ENCODE data around the gene C10orf53. TPM values are rescaled to one million over a fixed set of nuclear protein-coding genes. Genes with fewer than 3 reads are reported as not detected.

The C10orf53 gene
- total RNA-seq, 1 experiment from 2014 or later, result not detected

DNA sequence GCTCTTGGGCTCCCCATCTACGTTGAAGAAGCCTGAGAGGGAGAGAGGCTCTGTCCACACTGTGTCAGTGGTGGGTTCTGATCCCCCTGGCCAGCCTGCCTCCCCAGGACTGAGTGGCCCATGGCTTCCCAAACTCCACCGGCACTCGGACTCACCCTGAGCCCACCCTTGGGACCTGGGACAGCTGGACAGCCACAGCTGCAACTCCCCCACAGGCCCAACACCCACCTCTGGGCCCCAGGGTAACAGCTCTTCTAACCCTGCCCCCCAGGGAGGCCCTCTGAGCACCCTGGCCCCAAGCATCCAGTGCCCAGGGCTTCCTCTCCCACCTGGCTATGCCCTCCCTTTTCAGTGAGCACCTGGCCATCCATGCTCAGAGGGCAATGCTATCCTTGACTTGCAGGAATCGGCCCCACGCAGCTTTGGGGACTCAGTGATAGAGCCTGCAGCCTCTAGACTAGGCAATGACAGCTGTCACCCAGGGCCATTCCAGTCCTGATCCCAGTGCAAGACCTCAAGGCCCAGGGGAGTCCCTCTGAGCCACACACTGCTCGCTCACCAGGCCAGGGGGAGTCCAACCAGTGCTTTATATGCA, 64.7 kb downstream of the C10orf53 start:
- Histone ChIP-seq H3K14ac (ENCODE audit: insufficient read depth, low read length) (no peak overlapping the region), H2BK20ac (ENCODE audit: low read depth, low read length, poor library complexity, severe bottlenecking) (no peak overlapping the region), H2BK120ac (ENCODE audit: low read depth, low read length, poor library complexity, severe bottlenecking) (no peak overlapping the region), H2BK12ac (ENCODE audit: insufficient read length, low read depth, low read length) (no peak overlapping the region), H3K56ac (ENCODE audit: insufficient read length, low read depth, low read length) (no peak overlapping the region), H4K8ac (replicated peaks; ENCODE audit: insufficient read length, low read depth, low read length) (no peak overlapping the region), H3K4ac (ENCODE audit: low read depth, low read length) (no peak overlapping the region), H3K79me1 (ENCODE audit: insufficient read depth, low read depth, low read length, poor library complexity, severe bottlenecking) (no peaks in the 10 kb centered on the region), H3K27me3 (ENCODE audit: insufficient read depth, low read length) (no peaks in the 10 kb centered on the region), H3K9me3 (ENCODE audit: control insufficient read depth, low read depth, low read length) (no peaks in the 10 kb centered on the region), H4K91ac (ENCODE audit: insufficient read length, low read depth, low read length) (no peak overlapping the region), H3K9ac (ENCODE audit: extremely low read depth, insufficient read length, low read length) (no peak overlapping the region), H3K27ac (ENCODE audit: insufficient read length, low read depth, low read length) (no peak overlapping the region), H3T11ph (ENCODE audit: low read length) (no peak overlapping the region), H3K23ac (ENCODE audit: insufficient read length, low read depth, low read length) (no peak overlapping the region), H4K5ac (ENCODE audit: insufficient read length, low read depth, low read length) (no peak overlapping the region), H3K18ac (ENCODE audit: insufficient read length, low read depth, low read length) (no peak overlapping the region), H4K20me1 (ENCODE audit: control insufficient read depth, insufficient read depth, insufficient read length) (peaks cover 3% of the 10 kb centered on the region), H2AK5ac (ENCODE audit: insufficient read length, low read length) (no peak overlapping the region), H3K23me2 (ENCODE audit: insufficient read length, low read depth, low read length, poor library complexity, severe bottlenecking) (no peaks in the 10 kb centered on the region), H2AFZ (ENCODE audit: low read length) (no peak overlapping the region), H2BK5ac (ENCODE audit: insufficient read length, low read length) (no peak overlapping the region), H3K4me2 (ENCODE audit: insufficient read depth, insufficient read length, low read length) (no peak overlapping the region), H2BK15ac (ENCODE audit: low read depth, low read length) (no peak overlapping the region), H3K4me1 (ENCODE audit: insufficient read depth, low read length) (no peaks in the 10 kb centered on the region), H3K79me2 (ENCODE audit: insufficient read depth, low read length) (no peaks in the 10 kb centered on the region)
- no peaks in the 10 kb centered on the region; the same call in 1 of the 2 replicates for H3K27me3 Mint-ChIP-seq (ENCODE audit: low read depth)
- TF ChIP-seq, protein P1, sequence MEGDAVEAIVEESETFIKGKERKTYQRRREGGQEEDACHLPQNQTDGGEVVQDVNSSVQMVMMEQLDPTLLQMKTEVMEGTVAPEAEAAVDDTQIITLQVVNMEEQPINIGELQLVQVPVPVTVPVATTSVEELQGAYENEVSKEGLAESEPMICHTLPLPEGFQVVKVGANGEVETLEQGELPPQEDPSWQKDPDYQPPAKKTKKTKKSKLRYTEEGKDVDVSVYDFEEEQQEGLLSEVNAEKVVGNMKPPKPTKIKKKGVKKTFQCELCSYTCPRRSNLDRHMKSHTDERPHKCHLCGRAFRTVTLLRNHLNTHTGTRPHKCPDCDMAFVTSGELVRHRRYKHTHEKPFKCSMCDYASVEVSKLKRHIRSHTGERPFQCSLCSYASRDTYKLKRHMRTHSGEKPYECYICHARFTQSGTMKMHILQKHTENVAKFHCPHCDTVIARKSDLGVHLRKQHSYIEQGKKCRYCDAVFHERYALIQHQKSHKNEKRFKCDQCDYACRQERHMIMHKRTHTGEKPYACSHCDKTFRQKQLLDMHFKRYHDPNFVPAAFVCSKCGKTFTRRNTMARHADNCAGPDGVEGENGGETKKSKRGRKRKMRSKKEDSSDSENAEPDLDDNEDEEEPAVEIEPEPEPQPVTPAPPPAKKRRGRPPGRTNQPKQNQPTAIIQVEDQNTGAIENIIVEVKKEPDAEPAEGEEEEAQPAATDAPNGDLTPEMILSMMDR (conservative IDR thresholded peaks at IDR 0.05), result no peak
- no CpG with 5 or more reads among the region's 6 CpGs for WGBS (ENCODE audit: extremely low coverage, insufficient read length, low lambda C conversion rate)
- no peak overlapping the region; a peak in 1 of 7 replicates for H3K27ac Mint-ChIP-seq
- peak; percentile 19 for DNase-seq
- H3K36me3 Mint-ChIP-seq (ENCODE audit: insufficient read depth in 1 of 3, low read depth in 3 of 3), result peaks cover 9 to 32% (median 9%) of the 10 kb centered on the region in 3 experiments; a peak in 5 of 7 replicates
- peaks cover 3 to 5% of the 10 kb centered on the region in 2 experiments; a peak in 2 of 5 replicates for H3K9me3 Mint-ChIP-seq
- no peaks in the 10 kb centered on the region for H3K4me1 Mint-ChIP-seq
- H3K4me3 Mint-ChIP-seq, result no peak overlapping the region
